GM21526 (cell line): ENCODE data around the gene KCNK18.
A peak's percentile ranks its signal among the peaks of the same experiment; 100 is the strongest.
"Not testable (repeated sequence)": the region's sequence is repeated elsewhere in the genome, so short reads cannot be mapped to it uniquely, and the experiment has no call there.

Source experiments
- ATAC-seq: cut with Tn5 transposase; IDR thresholded peaks from one replicate; pipeline ENCODE4 v1.9.1; 2021; ENCODE audit warnings: moderate library complexity; ENCODE audit not compliant: unreplicated experiment, low FRiP score

KCNK18 gene

DNA sequence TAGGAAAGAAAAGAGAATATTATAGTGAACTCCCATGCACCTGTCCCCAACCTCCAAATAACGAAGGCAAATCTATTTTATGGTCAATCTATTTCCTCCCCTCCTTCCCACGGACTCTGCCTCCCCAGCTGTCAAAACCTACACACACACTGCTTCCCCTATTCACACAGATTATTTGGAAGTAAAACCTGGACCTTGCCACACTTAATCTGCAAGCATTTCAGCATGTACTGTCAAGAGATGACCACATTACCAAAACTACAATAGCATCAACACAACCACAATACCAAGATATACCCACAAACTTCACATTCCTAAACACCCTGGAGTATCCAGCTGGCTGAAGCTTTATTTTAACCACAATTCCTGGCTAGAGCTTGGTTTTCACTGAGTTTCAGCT is 27.8 kb upstream of the KCNK18 start:
- no peak for ATAC-seq

DNA sequence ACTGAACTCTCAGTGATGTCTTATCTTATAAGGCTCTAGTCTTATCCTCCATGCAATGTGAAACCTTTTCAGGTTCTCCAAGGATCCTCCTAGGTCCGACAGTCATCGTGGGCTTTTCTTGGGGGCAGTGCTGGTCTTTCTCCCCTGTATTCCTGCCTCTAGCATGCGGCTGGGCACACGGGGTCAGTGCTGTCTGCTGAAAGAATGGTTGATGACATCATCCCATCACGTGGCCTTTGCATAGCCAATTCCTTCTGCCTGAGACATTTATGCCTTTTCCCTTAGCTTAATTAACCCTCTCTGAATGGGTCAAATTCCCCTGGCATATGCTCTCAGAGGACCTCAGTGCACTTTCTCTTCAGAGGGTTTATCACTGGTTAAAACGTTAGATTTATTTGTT is 27.0 kb upstream of the KCNK18 start:
- ATAC-seq = no peak

DNA sequence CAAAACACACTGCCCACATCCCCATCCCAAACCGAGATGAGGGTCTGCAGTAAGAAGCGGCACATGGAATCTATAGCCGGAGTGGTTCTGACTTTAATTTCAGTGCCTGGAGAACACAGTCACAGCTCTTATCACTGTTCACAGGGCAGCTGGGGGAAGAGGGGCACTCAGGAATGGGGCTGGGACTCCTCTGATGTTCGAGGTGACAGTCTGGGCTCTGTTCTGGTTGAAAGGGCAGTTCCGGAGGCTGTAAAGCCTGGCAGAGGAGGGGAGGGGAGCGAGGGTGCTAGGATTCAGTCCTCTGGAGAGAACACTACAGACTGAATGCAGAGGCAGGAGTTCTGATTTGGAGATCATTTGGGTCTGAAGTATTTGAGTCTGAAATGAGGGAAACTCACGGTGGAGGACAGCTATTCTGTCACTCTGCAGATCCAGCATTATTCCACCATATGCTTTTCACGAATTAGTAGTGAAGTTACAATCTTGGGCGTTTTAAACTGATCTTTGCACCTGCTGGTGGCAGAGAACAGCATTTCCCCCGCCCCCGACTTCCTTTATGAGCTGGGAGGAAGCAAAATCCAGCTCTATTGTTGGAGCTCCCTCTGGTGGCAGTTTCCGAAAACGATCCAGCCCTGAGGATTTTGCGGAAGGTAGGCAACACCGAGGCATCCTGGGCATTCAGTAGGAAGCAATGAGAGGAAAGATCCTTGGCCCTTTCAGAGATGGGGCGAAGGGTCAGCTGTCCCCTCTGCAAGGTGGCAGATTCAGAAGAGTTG is 22.7 kb upstream of the KCNK18 start:
- ATAC-seq = peak; percentile 77

DNA sequence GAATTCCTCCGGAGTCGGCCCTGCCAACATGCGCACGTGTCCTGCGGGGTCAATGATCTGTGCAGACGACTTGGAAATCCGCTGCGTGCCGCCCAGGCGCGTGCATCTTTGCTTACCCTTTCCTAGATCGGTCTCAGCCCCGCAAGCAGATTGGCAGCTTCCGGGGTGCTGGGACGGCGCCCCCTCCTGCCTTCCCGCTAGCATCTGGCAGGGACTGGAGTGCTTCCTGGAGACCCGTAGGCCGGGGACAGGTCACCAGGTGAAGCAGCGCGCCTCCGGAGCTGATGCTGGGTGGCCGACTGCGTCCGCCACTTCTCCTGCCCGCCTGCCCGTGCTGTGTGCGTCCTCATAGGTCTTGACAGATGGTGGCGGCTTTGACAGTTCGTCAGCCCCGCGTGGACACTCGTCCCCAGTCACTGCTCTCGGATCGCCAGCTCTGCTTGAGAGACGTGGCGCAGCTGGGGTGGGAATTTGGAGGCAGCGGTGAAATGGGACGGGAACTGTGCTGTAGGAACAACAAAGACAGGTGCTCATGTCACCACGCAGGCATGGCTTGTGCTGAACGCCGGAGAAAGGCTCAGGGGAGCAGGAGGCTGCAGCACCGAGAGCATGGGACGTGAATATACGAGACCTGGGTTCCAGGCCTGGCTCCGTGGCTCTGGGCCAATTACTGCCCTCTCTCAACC is 21.9 kb upstream of the KCNK18 start:
- peak; percentile 31 for ATAC-seq

DNA sequence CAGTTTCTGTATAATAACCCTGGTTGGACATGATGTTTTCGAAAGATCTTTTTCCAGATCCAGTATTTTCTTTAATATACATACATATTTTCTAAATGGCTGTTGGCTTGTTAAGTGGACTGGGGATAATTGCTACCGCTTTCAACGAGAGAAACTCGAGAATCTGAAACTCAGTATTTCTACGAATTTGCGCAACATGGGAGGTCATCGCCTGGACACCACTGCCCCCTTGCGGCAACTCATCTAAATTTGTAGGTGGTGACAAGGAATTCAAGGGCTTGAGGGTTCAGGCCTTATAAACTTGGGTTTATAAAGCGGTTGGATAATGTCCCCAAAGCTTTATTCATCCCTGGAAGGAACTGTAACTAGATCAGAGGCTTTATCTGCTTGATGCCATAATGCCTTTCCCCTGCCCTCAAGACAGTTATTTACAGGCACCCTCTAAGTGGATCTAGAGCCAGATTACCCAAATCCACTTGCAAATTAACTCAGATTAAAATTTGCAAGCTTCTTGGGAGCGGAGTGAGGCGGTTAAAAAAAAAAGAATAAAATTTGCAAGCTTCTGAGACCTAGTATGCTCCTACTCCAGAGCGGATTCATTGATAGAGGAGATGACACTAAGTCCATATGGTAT is 21.3 kb upstream of the KCNK18 start:
- peak; percentile 63 for ATAC-seq

DNA sequence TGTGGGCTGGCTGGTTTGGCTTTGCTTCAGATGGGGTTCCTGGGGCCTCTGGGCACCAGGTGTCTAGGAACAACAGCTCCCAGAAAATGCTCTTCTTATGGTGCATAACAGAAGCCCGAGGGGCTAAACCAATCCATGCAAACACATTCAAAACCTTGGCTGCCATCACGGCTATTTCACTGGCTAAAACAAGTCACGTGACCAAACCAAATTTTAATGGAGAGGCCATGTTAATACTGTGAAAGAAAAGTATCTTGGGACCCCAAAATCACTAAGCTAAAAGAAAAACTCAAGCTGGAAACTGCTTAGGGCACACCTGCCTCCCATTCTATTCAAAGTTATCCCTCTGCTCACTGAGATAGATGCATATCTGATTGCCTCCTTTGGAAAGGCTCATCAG is 19.1 kb upstream of the KCNK18 start:
- no peak for ATAC-seq

DNA sequence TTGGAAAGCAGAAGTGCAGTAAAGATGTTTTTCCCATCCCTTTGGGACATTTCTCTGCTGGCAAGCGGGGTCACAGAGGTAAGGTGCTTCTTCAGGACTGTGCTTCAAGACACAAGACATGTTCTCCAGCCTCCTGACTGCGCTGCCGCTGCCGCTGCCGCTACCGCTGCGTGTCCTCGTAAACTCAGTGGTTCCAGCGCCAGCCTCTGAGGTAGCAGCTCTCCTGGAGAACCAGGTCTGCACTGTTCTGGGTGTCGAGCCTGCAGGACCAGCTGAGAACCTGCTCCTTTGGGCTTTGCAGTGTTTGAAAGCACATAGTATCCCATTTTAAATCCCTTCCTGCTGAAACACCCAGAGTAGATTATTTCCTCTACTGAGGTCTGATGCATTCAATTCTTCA is 13.0 kb upstream of the KCNK18 start:
- no peak for ATAC-seq

DNA sequence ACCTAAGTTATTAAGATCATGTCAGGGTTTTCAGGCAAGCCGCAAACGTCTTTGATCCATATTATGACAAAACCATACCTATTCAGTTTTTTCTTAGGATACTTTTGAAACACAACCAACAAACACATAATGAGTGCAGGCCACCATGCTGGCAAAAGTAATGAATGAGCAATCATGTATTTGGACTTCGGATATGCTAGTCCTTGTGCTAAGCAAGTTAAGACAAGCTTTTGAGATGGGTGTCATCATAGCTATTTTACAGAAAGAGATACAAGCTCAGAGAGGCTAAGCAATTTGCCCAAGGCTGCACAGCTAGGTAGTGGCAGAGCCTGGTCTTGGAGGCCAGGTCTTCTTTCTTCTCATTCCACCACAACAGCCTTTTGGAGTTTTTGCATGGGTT is 12.5 kb upstream of the KCNK18 start:
- ATAC-seq = no peak

DNA sequence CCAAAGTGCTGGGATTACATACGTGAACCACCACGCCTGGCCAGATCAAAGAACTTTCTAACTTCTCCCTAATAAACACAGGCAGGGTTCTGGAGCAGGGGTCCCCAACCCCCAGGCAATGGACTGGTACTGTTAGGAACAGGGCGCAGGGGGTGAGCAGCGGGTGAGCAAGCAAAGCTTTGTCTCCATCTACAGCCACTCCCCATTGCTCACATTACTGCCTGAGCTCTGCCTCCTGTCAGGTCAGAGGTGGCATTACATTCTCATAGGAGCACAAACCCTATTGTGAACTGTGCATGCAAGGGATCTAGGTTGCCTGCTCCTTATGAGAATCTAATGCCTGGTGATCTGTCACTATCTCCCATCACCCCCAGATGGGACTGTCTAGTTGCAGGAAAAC is 11.5 kb upstream of the KCNK18 start:
- not testable (repeated sequence) for ATAC-seq

DNA sequence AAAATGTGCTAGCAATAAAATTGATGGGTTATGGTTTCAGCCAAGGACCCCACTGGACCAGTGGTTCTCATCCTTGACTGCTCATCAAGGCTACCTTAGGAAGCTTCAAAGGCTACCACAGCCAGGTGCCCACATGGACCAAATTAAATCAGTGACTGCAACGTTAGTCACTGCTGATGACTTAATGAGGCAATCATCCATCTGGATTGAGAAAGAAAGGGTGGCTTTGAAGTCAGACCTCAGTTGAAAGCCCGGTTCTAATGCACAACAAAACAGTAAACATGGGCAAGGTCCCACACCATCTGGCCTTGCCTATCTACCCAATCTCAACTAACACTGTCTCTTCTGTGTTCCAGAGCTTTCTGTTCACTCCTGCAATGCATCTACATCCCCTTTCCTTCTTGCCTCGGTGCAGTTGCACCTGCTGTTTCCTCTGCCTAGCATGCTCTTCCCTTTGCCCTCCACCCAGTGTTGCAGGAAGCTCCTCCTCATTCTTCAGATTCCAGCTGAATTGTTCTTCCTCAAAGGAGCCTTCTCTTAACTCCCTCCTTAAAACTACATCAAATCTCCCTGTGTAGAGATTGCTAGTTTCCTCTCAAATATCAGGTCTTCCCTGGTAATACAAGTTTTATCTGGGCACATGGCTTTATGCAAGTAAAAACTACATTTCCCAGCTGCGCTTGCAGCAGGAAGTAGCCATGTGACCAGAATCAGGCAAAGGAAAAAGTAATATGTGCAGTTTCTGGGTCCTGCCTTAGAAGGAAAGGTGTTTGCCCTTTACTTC is 10.3 kb upstream of the KCNK18 start:
- no peak for ATAC-seq

DNA sequence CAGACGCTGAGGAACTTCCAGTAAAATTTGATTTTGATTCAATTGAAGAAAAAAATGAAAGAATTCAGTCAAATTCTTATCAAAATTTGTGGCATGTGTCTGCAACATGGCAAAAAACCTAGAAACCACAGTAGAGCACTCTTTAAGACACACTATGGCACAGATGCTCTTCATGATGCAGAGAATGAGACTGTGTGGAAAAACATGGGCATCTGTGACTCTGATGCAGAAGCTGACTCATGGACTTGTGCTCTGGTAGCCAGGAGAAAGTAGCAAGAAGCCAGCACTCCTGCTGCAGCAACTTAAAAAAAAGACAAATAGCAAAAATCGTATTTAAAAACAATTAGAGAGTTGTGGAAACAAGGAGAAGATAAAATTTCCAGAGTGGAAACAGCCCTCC is 8.9 kb upstream of the KCNK18 start:
- ATAC-seq = no peak

DNA sequence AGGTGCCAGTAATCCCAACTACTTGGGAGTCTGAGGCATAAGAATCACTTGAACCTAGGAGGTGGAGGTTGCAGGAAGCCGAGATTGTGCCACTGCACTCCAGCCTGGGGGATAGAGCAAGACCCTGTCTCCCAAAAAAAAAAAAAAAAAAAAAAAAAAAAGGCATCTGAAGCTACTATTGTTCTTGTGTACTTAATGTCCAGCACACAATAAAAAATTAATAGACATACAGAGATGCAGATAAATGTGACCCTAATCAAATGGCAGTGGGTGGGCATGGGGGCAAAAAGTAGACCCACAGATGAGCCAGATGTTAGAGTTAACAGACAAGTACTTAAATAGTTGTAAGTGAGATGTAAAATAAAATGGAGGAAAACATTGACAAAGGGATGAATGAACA is 7.7 kb upstream of the KCNK18 start:
- ATAC-seq = no peak

DNA sequence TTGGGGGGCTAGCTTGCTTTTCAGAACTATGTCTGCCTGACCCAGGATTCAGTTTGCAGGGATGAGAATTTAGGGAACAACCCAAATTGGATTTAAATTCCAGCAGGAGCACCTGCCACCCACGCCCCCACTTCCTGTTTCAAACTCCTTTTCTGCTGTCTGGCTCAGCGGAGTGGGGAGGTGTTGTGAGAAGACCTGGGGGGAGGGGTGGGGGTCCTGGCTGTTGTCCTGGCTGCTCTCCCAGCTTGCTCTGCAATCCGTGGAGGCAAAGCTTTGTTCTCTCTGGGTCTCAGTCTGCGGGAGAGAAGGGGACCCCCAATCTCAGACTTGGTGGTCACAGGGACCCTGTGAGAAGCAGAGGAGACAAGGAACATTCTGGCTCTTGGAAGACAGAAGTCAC is 799 bp downstream of the KCNK18 start:
- ATAC-seq = no peak

DNA sequence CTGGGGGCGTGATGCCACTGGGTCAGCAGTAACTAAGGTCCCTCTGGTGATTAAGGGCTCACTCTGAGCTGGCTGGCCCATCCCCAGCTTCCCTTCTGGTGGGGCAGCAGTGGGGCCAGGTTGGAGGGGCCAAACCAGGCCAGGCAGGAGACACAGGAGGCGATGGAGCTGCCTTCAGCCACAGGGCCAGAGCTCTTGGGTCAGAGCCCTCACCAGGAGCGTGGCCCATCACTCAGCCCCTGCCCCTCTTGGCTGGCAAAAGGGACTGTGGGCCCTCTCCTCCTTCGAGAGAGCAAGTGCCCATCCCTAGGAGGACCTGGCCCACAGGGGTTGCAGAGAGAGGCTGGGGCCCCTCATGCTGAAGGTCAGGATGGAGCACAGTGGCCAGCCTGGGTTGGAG is 4.5 kb downstream of the KCNK18 start:
- no peak for ATAC-seq

DNA sequence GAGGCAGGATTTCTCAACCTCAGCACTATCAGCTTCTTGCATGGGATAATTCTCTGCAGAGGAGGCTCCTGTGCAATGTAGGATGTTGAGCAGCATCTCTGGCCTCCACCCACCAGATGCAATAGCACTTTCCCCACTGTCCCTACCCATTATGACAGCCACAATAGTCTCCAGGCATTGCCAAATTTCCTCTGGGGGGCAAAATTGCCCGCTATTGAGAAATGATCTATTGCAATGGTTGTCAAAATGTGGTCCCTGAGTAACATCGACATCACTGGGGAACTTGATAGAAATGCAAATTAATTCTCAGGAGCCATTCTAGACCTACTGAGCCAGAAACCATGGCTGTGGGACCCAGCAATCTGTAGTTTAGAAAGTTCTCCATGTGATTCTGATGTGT is 7.0 kb downstream of the KCNK18 start:
- ATAC-seq = no peak

DNA sequence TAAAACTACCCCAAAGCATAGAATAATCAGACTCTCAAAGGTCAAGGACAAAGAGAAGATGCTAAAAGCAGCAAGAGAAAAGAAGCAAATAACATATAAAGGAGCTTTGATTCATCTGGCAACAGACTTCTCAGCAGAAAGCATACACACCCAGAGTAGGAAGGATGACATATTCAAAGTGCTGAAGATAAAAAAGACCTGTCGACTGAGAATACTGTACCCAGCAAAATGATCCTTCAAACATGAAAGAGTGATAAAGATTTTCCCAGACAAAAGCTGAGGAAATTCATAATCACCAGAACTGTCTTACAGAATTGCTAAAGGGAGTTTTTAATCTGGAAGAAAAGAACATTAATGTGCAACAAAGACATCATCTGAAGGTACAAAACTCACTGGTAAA is 14.9 kb downstream of the KCNK18 start:
- ATAC-seq = no peak

DNA sequence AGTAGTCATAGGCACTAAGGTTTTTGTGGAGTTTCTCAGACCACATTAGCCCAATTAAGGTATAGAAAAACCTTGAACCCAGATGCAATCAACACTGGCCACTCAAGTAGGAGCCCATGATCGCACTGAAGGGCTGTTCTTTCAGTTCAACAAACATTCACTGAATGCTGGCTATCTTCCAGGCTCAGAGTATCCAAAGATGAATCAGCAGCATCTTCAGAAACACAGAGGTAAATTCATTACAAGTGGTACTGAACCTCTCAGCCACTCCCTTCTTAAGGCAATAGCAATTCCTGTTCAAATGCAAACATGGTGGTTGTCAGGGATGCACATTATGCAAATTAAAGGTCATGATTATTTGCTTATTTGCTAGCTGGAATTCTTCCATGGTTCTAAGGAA is 17.1 kb downstream of the KCNK18 start:
- ATAC-seq = no peak

DNA sequence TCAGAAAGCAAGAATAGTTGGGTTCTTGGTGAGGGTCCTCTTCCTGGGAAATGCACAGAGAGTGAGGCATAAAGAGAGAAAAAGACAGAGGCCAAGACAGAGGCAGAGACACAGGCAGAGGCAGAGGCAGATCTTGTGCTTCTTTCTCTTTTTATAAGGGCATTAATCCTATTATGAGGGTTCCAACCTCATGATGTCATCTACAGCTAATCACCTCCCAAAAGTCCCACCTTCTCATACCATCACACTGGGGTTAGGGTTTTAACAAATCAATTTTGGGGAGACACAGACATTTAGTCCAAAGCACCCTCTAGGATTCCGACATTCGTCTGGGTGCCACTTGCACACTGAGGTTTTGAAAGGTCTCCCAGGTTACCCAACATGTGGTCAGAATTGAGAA is 17.8 kb downstream of the KCNK18 start:
- ATAC-seq = no peak

DNA sequence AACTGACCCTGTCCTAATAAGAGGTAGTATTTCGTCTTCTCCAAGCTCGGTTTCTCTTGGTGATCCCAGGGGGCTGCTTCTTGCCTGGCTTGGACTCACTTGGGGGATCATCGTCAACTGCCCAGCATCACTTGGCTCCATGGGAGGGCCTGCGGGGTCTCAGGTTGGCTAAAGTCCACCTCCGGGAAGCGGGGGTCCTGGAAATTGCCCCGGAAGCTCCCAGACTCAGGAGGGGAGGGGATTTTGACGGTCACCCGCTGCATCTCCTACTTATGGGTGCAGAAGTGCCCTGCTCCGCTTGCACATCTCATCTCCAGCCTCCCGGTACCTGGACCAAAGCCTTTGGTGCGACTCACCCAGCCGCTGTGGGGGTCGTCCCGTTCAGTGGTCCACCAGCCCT is 18.7 kb downstream of the KCNK18 start:
- no peak for ATAC-seq

DNA sequence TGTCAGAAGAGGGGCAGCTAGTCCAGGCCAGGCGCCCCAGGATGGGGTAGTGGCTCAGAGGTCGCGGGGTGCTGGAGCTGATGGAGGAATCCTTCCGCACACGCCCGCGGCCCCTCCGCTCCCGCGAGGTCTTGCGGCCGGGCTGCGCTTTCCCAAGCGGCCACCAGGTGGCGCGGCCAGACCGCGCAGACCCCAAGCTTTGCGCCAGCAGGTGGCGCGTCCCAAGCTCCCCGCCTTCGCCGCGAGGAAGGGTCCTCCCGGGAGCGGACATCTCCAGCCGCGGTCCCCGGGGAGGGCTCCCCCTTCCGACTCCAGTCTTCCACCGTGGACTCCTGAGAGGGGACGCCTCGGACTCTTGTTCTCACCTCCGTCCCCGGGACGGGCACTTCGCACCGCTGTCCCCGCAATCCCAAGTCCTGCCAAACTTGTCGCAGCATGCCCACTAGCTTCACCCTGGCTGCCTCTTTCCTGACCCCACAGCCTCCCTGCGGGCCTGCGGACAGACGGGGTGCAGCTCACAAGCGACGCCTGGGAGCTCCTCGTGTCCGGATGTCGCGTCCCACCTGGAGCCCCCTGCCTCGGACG is 19.4 kb downstream of the KCNK18 start:
- peak; percentile 82 for ATAC-seq
